ENCODE measurements around the gene OR2Z1. TPM values are rescaled to one million over a fixed set of nuclear protein-coding genes. Genes with fewer than 3 reads are reported as not detected.

OR2Z1 gene
- total RNA-seq, 1 donor from 2014 or later: not detected

Other genes starting within 250 kb of the OR2Z1 start
- gene PRAM1, start 219.0 kb upstream of the OR2Z1 start, total RNA-seq: 0.70 TPM
- 16.1 TPM for gene ZNF414, start 207.5 kb upstream of the OR2Z1 start, total RNA-seq
- 8.4 TPM for gene MYO1F, start 144.2 kb upstream of the OR2Z1 start, total RNA-seq
- gene ADAMTS10, start 110.9 kb upstream of the OR2Z1 start, total RNA-seq: 9.1 TPM
- gene NFILZ, start 91.0 kb upstream of the OR2Z1 start, total RNA-seq: not detected
- not detected for gene ACTL9, start 22.8 kb upstream of the OR2Z1 start, total RNA-seq
- gene ZNF558, start 110.7 kb downstream of the OR2Z1 start, total RNA-seq: 8.5 TPM
- gene MBD3L1, start 110.7 kb downstream of the OR2Z1 start, total RNA-seq: not detected

Measured in Right ventricle myocardium superior (tissue), 1 donor.